Measurements from ENCODE around the gene TMEM131. TPM values are rescaled to one million over a fixed set of nuclear protein-coding genes. Genes with fewer than 3 reads are reported as not detected.

Gene TMEM131
- total and polyA plus RNA-seq, 10 of the 15 experiments (the other 5 are each of a cell fraction or from before 2014, with no cell fraction given) = 6.0 to 48.2 (median 23.2) TPM

- no peaks in the 10 kb centered on the region for H4K20me1 ChIP-seq (ENCODE audit: control insufficient read depth, insufficient read depth)
- in situ Hi-C loops (cut with MboI) (no loop called here), intact Hi-C loops (cut with micrococcal nuclease; ENCODE audit: unreplicated experiment) (loop anchor here (2.0 kb wide), 1 partner anchor 49 kb away; no protein-coding TSS in a partner anchor)
- ChIA-PET RAD21 (ENCODE audit: unreplicated experiment) (no interaction called here), POLR2A (interaction anchor here (0.6 kb wide), 1 partner anchor 21 kb away, joined by 4 read pairs; no protein-coding TSS in a partner anchor), CTCF (interaction anchor here (1.4 kb wide), 1 partner anchor 10 kb away, joined by 3 read pairs; no protein-coding TSS in a partner anchor), SMC1A (ENCODE audit: uncharacterized antibody, unreplicated experiment) (no interaction called here)
- BruUV-seq (replicated peaks) = no TSS peak
- WGBS (ENCODE audit: insufficient coverage, insufficient replicate concordance, low lambda C conversion rate, missing lambda C conversion rate) = 85% methylated on average over 5 of the region's 5 CpGs
- H3K4me1 ChIP-seq (ENCODE audit: control insufficient read depth, insufficient read depth, low read length) = peaks cover 8% of the 10 kb centered on the region
- TF ChIP-seq RELA (IDR thresholded peaks at IDR 0.05; ENCODE audit: borderline replicate concordance, partially characterized antibody) = no peak
- TF ChIP-seq ATF7 (IDR thresholded peaks at IDR 0.05; ENCODE audit: low read depth) = no peak
- TF ChIP-seq NFIC (IDR thresholded peaks at IDR 0.05; ENCODE audit: low read depth, low read length) = no peak
- TF ChIP-seq IRF4 (IDR thresholded peaks at IDR 0.05; ENCODE audit: low read depth, low read length) = no peak
- TF ChIP-seq NR2F1 (conservative IDR thresholded peaks at IDR 0.05) = no peak
- TF ChIP-seq SIX5 (IDR thresholded peaks at IDR 0.05; ENCODE audit: low read depth, low read length, severe bottlenecking) = no peak
- TF ChIP-seq TARDBP (IDR thresholded peaks at IDR 0.05; ENCODE audit: borderline replicate concordance) = no peak
- TF ChIP-seq TCF12 (IDR thresholded peaks at IDR 0.05; ENCODE audit: low read depth, low read length) = no peak
- no peak for TF ChIP-seq TAF1 (IDR thresholded peaks at IDR 0.05; ENCODE audit: borderline replicate concordance, low read depth, low read length)
- TF ChIP-seq CEBPB (IDR thresholded peaks at IDR 0.05; ENCODE audit: borderline replicate concordance in 1 of 2, low read depth in 2 of 2, low read length in 2 of 2) = no peak
- TF ChIP-seq POU2F2 (IDR thresholded peaks at IDR 0.05; ENCODE audit: borderline replicate concordance, low read depth, low read length) = no peak
- no peak for TF ChIP-seq RFX5 (IDR thresholded peaks at IDR 0.05; ENCODE audit: low read depth, low read length)
- no peak for TF ChIP-seq ZNF207 (IDR thresholded peaks at IDR 0.05; ENCODE audit: borderline replicate concordance)
- no peak for TF ChIP-seq YY1 (IDR thresholded peaks at IDR 0.05; ENCODE audit: low read depth, low read length)
- H3K9me3 ChIP-seq (replicated peaks; ENCODE audit: control insufficient read depth, insufficient read depth, low read length) = no peaks in the 10 kb centered on the region
- DNase-seq (ENCODE audit: low read depth, low spot score) (no peak), ATAC-seq (no peak), FAIRE-seq (no peak)
- no peak overlapping the region for H3K27ac ChIP-seq (ENCODE audit: control insufficient read depth, insufficient read depth)
- H3K27me3 ChIP-seq (replicated peaks in 1 of 2; ENCODE audit: control insufficient read depth in 2 of 2, insufficient read depth in 2 of 2, low read length in 1 of 2) = no peaks in the 10 kb centered on the region
- H3K9ac ChIP-seq (ENCODE audit: control insufficient read depth, insufficient read depth, low read length) = no peak overlapping the region
- H3K79me2 ChIP-seq (ENCODE audit: control insufficient read depth, insufficient read depth, low read length) = no peaks in the 10 kb centered on the region
- H2AFZ ChIP-seq (ENCODE audit: control insufficient read depth, low read depth, low read length) = no peak overlapping the region
- peaks cover 0 to 2% of the 10 kb centered on the region in 2 experiments; a peak in 1 of 4 replicates for H3K36me3 ChIP-seq (ENCODE audit: control insufficient read depth in 2 of 2, insufficient read depth in 2 of 2, low read length in 1 of 2)
- no peak overlapping the region for H3K4me3 ChIP-seq
- no peak overlapping the region for H3K4me2 ChIP-seq (ENCODE audit: control insufficient read depth, insufficient read depth)
Measured at GRCh38 chr2:97749581-97749980, 246.2 kb downstream of the TMEM131 start.

Measured in GM12878 (cell line).